ENCODE results near the gene METTL16.
"Not testable (repeated sequence)": the region's sequence is repeated elsewhere in the genome, so short reads cannot be mapped to it uniquely, and the experiment has no call there.

METTL16 gene

GRCh38 chr17:2507015-2507414 is 4.7 kb downstream of the METTL16 start:
- H3K4me3 ChIP-seq (ENCODE audit: insufficient read depth, low read depth, low read length); H3K36me3 ChIP-seq (ENCODE audit: control insufficient read depth, insufficient read depth, low read length); H3K27me3 ChIP-seq (ENCODE audit: control insufficient read depth, insufficient read depth, low read length, poor library complexity, severe bottlenecking); H3K27ac ChIP-seq (ENCODE audit: insufficient read depth, low read depth, low read length, poor library complexity, severe bottlenecking); H3K9me3 ChIP-seq (ENCODE audit: control insufficient read depth, low read length); H3K4me1 ChIP-seq (ENCODE audit: control insufficient read depth, insufficient read depth, low read length): not testable (repeated sequence)
- 94 to 96% methylated on average over 29 of the region's 29 CpGs for WGBS, 2 experiments

- Histone ChIP-seq H3K27me3 (ENCODE audit: control insufficient read depth, insufficient read depth, low read length, poor library complexity, severe bottlenecking) (no peaks in the 10 kb centered on the region), H3K36me3 (ENCODE audit: control insufficient read depth, insufficient read depth, low read length) (no peaks in the 10 kb centered on the region), H3K4me1 (ENCODE audit: control insufficient read depth, insufficient read depth, low read length) (no peaks in the 10 kb centered on the region), H3K4me3 (ENCODE audit: insufficient read depth, low read depth, low read length) (no peak overlapping the region), H3K9me3 (ENCODE audit: control insufficient read depth, low read length) (no peaks in the 10 kb centered on the region), H3K27ac (ENCODE audit: insufficient read depth, low read depth, low read length, poor library complexity, severe bottlenecking) (no peak overlapping the region)
- 78 to 99% methylated on average over 4 to 5 of the region's 5 CpGs for WGBS, 2 experiments
Measured at GRCh38 chr17:2503627-2504026, 8.1 kb downstream of the METTL16 start.

DNA sequence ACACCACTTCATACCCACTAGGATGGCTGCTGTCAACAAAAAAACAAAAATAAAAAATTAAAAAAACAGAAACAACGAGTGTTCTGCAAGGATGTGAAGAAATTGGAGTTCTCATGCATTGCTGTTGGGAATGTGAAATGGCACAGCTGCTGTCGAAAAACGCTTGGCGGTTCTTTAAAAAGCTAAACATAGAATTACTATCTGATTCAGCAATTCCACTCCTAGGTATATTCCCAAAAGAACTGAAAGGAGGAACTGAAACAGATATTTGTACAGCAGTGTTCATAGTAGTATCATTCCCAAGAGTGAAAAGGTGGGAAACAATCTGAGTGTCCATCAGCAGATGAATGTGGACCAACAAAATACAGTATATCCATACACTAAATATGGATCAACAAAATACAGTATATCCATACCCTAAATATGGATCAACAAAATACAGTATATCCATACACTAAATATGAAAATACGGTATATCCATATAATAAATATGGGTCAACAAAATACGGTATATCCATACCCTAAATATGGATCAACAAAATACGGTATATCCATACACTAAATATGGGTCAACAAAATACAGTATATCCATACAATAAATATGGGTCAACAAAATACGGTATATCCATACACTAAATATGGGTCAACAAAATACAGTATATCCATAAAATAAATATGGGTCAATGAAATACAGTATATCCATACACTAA is 8.7 kb downstream of the METTL16 start:
- no peaks in the 10 kb centered on the region for H3K4me1 ChIP-seq (ENCODE audit: control insufficient read depth, insufficient read depth, low read length)
- H3K27ac ChIP-seq (ENCODE audit: insufficient read depth, low read depth, low read length, poor library complexity, severe bottlenecking), result no peak overlapping the region
- H3K9me3 ChIP-seq (ENCODE audit: control insufficient read depth, low read length), result no peaks in the 10 kb centered on the region
- H3K27me3 ChIP-seq (ENCODE audit: control insufficient read depth, insufficient read depth, low read length, poor library complexity, severe bottlenecking), result no peaks in the 10 kb centered on the region
- WGBS, 2 experiments, result 99 to 100% methylated on average over 4 to 7 of the region's 8 CpGs
- H3K36me3 ChIP-seq (ENCODE audit: control insufficient read depth, insufficient read depth, low read length), result no peaks in the 10 kb centered on the region
- no peak overlapping the region for H3K4me3 ChIP-seq (ENCODE audit: insufficient read depth, low read depth, low read length)

DNA sequence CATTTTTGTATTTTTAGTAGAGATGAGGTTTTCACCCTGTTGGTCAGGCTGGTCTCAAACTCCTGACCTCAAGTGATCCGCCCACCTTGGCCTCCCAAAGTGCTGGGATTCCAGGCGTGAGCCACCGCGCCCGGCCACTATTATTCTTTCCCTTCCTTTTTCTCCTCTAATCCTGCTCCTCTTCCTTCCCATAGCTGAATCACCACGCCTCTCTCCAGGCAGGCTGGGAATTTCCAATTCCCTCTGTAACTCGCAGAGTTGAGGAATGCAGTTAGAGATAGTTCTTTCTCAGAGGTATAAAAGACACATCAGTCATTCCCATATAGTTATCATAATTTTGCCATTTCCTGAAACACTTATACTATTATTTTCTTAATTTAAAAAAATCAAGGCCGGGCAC is 11.2 kb downstream of the METTL16 start:
- Histone ChIP-seq H3K4me1 (ENCODE audit: control insufficient read depth, insufficient read depth, low read length) (no peaks in the 10 kb centered on the region), H3K9me3 (ENCODE audit: control insufficient read depth, low read length) (no peaks in the 10 kb centered on the region), H3K27me3 (ENCODE audit: control insufficient read depth, insufficient read depth, low read length, poor library complexity, severe bottlenecking) (no peaks in the 10 kb centered on the region), H3K4me3 (ENCODE audit: insufficient read depth, low read depth, low read length) (no peak overlapping the region), H3K27ac (ENCODE audit: insufficient read depth, low read depth, low read length, poor library complexity, severe bottlenecking) (no peak overlapping the region), H3K36me3 (ENCODE audit: control insufficient read depth, insufficient read depth, low read length) (no peaks in the 10 kb centered on the region)
- 81 to 87% methylated on average over 8 of the region's 8 CpGs for WGBS, 2 experiments

- H3K36me3 ChIP-seq (ENCODE audit: control insufficient read depth, insufficient read depth, low read length); H3K27me3 ChIP-seq (ENCODE audit: control insufficient read depth, insufficient read depth, low read length, poor library complexity, severe bottlenecking); H3K27ac ChIP-seq (ENCODE audit: insufficient read depth, low read depth, low read length, poor library complexity, severe bottlenecking); H3K9me3 ChIP-seq (ENCODE audit: control insufficient read depth, low read length); H3K4me3 ChIP-seq (ENCODE audit: insufficient read depth, low read depth, low read length); H3K4me1 ChIP-seq (ENCODE audit: control insufficient read depth, insufficient read depth, low read length): not testable (repeated sequence)
- WGBS, 2 experiments, result 90 to 92% methylated on average over 15 of the region's 15 CpGs
Measured at GRCh38 chr17:2489286-2489685, 22.4 kb downstream of the METTL16 start.

GRCh38 chr17:2487306-2487705 is 24.4 kb downstream of the METTL16 start:
- Histone ChIP-seq H3K9me3 (ENCODE audit: control insufficient read depth, low read length) (no peaks in the 10 kb centered on the region), H3K4me1 (ENCODE audit: control insufficient read depth, insufficient read depth, low read length) (peaks cover 9% of the 10 kb centered on the region), H3K36me3 (ENCODE audit: control insufficient read depth, insufficient read depth, low read length) (no peaks in the 10 kb centered on the region), H3K4me3 (ENCODE audit: insufficient read depth, low read depth, low read length) (no peak overlapping the region), H3K27me3 (ENCODE audit: control insufficient read depth, insufficient read depth, low read length, poor library complexity, severe bottlenecking) (no peaks in the 10 kb centered on the region), H3K27ac (ENCODE audit: insufficient read depth, low read depth, low read length, poor library complexity, severe bottlenecking) (no peak overlapping the region)
- 78 to 81% methylated on average over 6 of the region's 6 CpGs for WGBS, 2 experiments

- H3K27ac ChIP-seq (ENCODE audit: insufficient read depth, low read depth, low read length, poor library complexity, severe bottlenecking); H3K27me3 ChIP-seq (ENCODE audit: control insufficient read depth, insufficient read depth, low read length, poor library complexity, severe bottlenecking); H3K4me3 ChIP-seq (ENCODE audit: insufficient read depth, low read depth, low read length); H3K36me3 ChIP-seq (ENCODE audit: control insufficient read depth, insufficient read depth, low read length); H3K9me3 ChIP-seq (ENCODE audit: control insufficient read depth, low read length): not testable (repeated sequence)
- WGBS, 2 experiments, result 95 to 99% methylated on average over 3 to 4 of the region's 4 CpGs
- H3K4me1 ChIP-seq (ENCODE audit: control insufficient read depth, insufficient read depth, low read length), result peaks cover 14% of the 10 kb centered on the region
Measured at GRCh38 chr17:2486709-2487108, 25.0 kb downstream of the METTL16 start.

- 95 to 96% methylated on average over 10 of the region's 10 CpGs for WGBS, 2 experiments
- Histone ChIP-seq H3K4me1 (ENCODE audit: control insufficient read depth, insufficient read depth, low read length) (peaks cover 16% of the 10 kb centered on the region), H3K27ac (ENCODE audit: insufficient read depth, low read depth, low read length, poor library complexity, severe bottlenecking) (no peak overlapping the region), H3K27me3 (ENCODE audit: control insufficient read depth, insufficient read depth, low read length, poor library complexity, severe bottlenecking) (no peaks in the 10 kb centered on the region), H3K36me3 (ENCODE audit: control insufficient read depth, insufficient read depth, low read length) (no peaks in the 10 kb centered on the region), H3K4me3 (ENCODE audit: insufficient read depth, low read depth, low read length) (no peak overlapping the region), H3K9me3 (ENCODE audit: control insufficient read depth, low read length) (no peaks in the 10 kb centered on the region)
Measured at GRCh38 chr17:2485970-2486369, 25.7 kb downstream of the METTL16 start.

DNA sequence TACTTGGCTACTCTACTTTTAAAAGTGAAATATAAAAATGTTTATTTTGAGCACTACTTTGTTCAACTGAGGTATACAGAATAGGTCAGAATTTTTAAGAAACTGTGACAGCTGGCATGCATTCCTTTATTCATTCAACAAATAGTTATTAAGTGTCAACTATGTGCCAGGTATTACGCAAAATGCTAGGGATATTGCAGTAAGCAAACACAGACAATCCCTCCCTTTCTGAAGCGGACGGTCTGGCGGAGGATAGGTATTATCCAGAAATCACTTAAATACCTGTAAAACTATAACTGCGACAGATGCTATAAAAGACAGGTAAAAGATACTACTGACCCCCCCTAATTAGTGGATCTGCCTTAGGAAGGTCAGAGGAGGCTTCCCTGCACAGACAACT is 26.1 kb downstream of the METTL16 start:
- H3K27ac ChIP-seq (ENCODE audit: insufficient read depth, low read depth, low read length, poor library complexity, severe bottlenecking), result no peak overlapping the region
- WGBS, 2 experiments, result 95 to 98% methylated on average over 5 of the region's 5 CpGs
- no peaks in the 10 kb centered on the region for H3K27me3 ChIP-seq (ENCODE audit: control insufficient read depth, insufficient read depth, low read length, poor library complexity, severe bottlenecking)
- H3K9me3 ChIP-seq (ENCODE audit: control insufficient read depth, low read length), result no peaks in the 10 kb centered on the region
- no peak overlapping the region for H3K4me3 ChIP-seq (ENCODE audit: insufficient read depth, low read depth, low read length)
- no peaks in the 10 kb centered on the region for H3K36me3 ChIP-seq (ENCODE audit: control insufficient read depth, insufficient read depth, low read length)
- H3K4me1 ChIP-seq (ENCODE audit: control insufficient read depth, insufficient read depth, low read length), result peaks cover 16% of the 10 kb centered on the region

DNA sequence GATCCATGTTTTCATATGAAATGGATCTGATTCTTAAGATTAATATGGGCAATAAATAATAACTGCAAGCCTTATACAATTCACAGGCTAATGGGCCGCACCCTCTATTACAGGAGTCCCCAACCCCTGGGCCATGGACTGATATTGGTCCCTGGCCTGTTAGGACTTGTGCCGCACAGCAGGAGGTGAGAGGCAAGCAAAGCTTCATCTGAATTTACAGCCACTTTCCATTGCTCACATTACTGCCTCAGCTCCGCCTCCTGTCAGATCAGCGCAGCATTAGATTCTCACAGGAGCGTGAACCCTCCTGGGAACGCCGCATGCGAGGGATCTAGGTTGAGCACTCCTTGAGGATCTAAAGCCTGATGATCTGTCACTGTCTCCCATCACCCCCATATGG is 26.8 kb downstream of the METTL16 start:
- Histone ChIP-seq H3K9me3 (ENCODE audit: control insufficient read depth, low read length) (no peaks in the 10 kb centered on the region), H3K36me3 (ENCODE audit: control insufficient read depth, insufficient read depth, low read length) (no peaks in the 10 kb centered on the region), H3K4me3 (ENCODE audit: insufficient read depth, low read depth, low read length) (no peak overlapping the region), H3K4me1 (ENCODE audit: control insufficient read depth, insufficient read depth, low read length) (peaks cover 16% of the 10 kb centered on the region), H3K27ac (ENCODE audit: insufficient read depth, low read depth, low read length, poor library complexity, severe bottlenecking) (no peak overlapping the region), H3K27me3 (ENCODE audit: control insufficient read depth, insufficient read depth, low read length, poor library complexity, severe bottlenecking) (no peaks in the 10 kb centered on the region)
- 79 to 84% methylated on average over 8 of the region's 8 CpGs for WGBS, 2 experiments

DNA sequence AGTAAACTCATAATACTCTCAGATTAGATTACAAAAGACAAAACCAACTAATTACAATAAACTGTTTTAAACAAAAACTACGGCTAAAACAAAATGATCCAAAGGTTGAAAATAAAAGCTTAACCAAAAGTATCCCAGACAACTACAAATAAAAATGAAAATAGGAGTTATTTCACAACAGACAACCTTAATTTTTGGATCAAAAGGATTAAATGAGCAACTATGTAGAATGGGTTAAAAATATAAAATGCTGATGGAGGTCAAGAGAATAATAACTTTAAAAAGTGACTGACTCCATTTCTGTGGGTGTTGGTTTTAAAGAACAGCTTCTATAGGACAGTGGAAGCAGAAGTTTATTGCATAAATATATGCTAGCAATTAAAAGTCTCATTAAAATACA is 28.6 kb downstream of the METTL16 start:
- H3K27me3 ChIP-seq (ENCODE audit: control insufficient read depth, insufficient read depth, low read length, poor library complexity, severe bottlenecking), result no peaks in the 10 kb centered on the region
- no peaks in the 10 kb centered on the region for H3K9me3 ChIP-seq (ENCODE audit: control insufficient read depth, low read length)
- no peak overlapping the region for H3K27ac ChIP-seq (ENCODE audit: insufficient read depth, low read depth, low read length, poor library complexity, severe bottlenecking)
- peaks cover 16% of the 10 kb centered on the region for H3K4me1 ChIP-seq (ENCODE audit: control insufficient read depth, insufficient read depth, low read length)
- 100% methylated on average over 1 of the region's 1 CpG; no CpG with 5 or more reads in 1 of the 2 experiments for WGBS, 2 experiments
- no peak overlapping the region for H3K4me3 ChIP-seq (ENCODE audit: insufficient read depth, low read depth, low read length)
- no peaks in the 10 kb centered on the region for H3K36me3 ChIP-seq (ENCODE audit: control insufficient read depth, insufficient read depth, low read length)
